NCI-H1105 (cell line): ENCODE data around the gene SEL1L2.

ENCODE experiments used
- DNase-seq: peaks from one replicate; lab custom pipeline; 2025; lab: John Stamatoyannopoulos, UW

Gene SEL1L2

GRCh38 chr20:13930281-13930680 is 60.1 kb downstream of the SEL1L2 start:
- no peak for DNase-seq

- DNase-seq = no peak
These were observed 60.6 kb downstream of the SEL1L2 start for GRCh38 chr20:13929836-13930235.

GRCh38 chr20:13928901-13929300 is 61.5 kb downstream of the SEL1L2 start:
- DNase-seq = no peak

- no peak for DNase-seq
These were observed 63.2 kb downstream of the SEL1L2 start for GRCh38 chr20:13927171-13927570.

GRCh38 chr20:13922241-13922640 is 68.2 kb downstream of the SEL1L2 start:
- no peak for DNase-seq

- no peak for DNase-seq
These were observed 75.1 kb downstream of the SEL1L2 start for GRCh38 chr20:13915284-13915683.

- DNase-seq = no peak
These were observed 76.8 kb downstream of the SEL1L2 start for GRCh38 chr20:13913572-13913971.

GRCh38 chr20:13913131-13913530 is 77.3 kb downstream of the SEL1L2 start:
- DNase-seq = no peak

- no peak for DNase-seq
These were observed 79.9 kb downstream of the SEL1L2 start for GRCh38 chr20:13910492-13910891.

- no peak for DNase-seq
These were observed 81.3 kb downstream of the SEL1L2 start for GRCh38 chr20:13909067-13909466.

GRCh38 chr20:13904766-13905165 is 85.6 kb downstream of the SEL1L2 start:
- DNase-seq = no peak

GRCh38 chr20:13900496-13900895 is 89.9 kb downstream of the SEL1L2 start:
- no peak for DNase-seq

GRCh38 chr20:13898012-13898612 is 92.3 kb downstream of the SEL1L2 start:
- no peak for DNase-seq

GRCh38 chr20:13891575-13891974 is 98.8 kb downstream of the SEL1L2 start:
- DNase-seq = no peak

GRCh38 chr20:13884803-13885202 is 105.6 kb downstream of the SEL1L2 start:
- no peak for DNase-seq

- no peak for DNase-seq
These were observed 107.0 kb downstream of the SEL1L2 start for GRCh38 chr20:13883425-13883824.

- no peak for DNase-seq
These were observed 111.8 kb downstream of the SEL1L2 start for GRCh38 chr20:13878566-13878965.

GRCh38 chr20:13877793-13878192 is 112.6 kb downstream of the SEL1L2 start:
- DNase-seq = no peak

- DNase-seq = no peak
These were observed 115.1 kb downstream of the SEL1L2 start for GRCh38 chr20:13875265-13875811.

- no peak for DNase-seq
These were observed 115.8 kb downstream of the SEL1L2 start for GRCh38 chr20:13874394-13875157.

- DNase-seq = no peak
These were observed 116.6 kb downstream of the SEL1L2 start for GRCh38 chr20:13873831-13874230.

- DNase-seq = no peak
These were observed 120.2 kb downstream of the SEL1L2 start for GRCh38 chr20:13870170-13870748.

GRCh38 chr20:13868331-13868730 is 122.1 kb downstream of the SEL1L2 start:
- DNase-seq = no peak
